Stimulated activated CD4-positive, alpha-beta T cell treated with anti-CD3 and anti-CD28 coated beads, Interleukin-15, amount 100 ng/mL, for 1 hour (primary cell): Measurements from ENCODE around the gene BEND4.
"Not testable (repeated sequence)": the region's sequence is repeated elsewhere in the genome, so short reads cannot be mapped to it uniquely, and the experiment has no call there.

Experiments used
- DNase-seq, 2 donors: peaks; one replicate each; pipeline ENCODE4 v3.0.0-alpha.2; 2020; ENCODE audit warnings: low read depth in 1 of 2, low spot score in 1 of 2

Gene BEND4

GRCh38 chr4:42152507-42153504 is at the start of gene BEND4:
BEND4 (minus strand) TSS chr4:42152655; CDS start chr4:42152143, 512 bp downstream.
- no peak for DNase-seq

GRCh38 chr4:42197341-42197740 is 44.9 kb upstream of the BEND4 start:
- DNase-seq: no peak

GRCh38 chr4:42172921-42173320 is 20.5 kb upstream of the BEND4 start:
- no peak for DNase-seq

- no peak for DNase-seq
These were observed 19.8 kb upstream of the BEND4 start for GRCh38 chr4:42172128-42172790.

- DNase-seq: no peak
These were observed 15.3 kb upstream of the BEND4 start for GRCh38 chr4:42167709-42168108.

- not testable (repeated sequence) for DNase-seq
These were observed 13.7 kb upstream of the BEND4 start for GRCh38 chr4:42166186-42166585.

GRCh38 chr4:42159271-42160001 is 7.0 kb upstream of the BEND4 start:
- DNase-seq: no peak

- peak in 1 of 2 donors; percentile 20 for DNase-seq
These were observed 618 bp downstream of the BEND4 start for GRCh38 chr4:42151568-42152506.

- no peak for DNase-seq
These were observed 1.5 kb downstream of the BEND4 start for GRCh38 chr4:42150653-42151567.

GRCh38 chr4:42149004-42149403 is 3.5 kb downstream of the BEND4 start:
- DNase-seq: no peak

- DNase-seq: no peak
These were observed 4.0 kb downstream of the BEND4 start for GRCh38 chr4:42148425-42148824.

- no peak for DNase-seq
These were observed 8.4 kb downstream of the BEND4 start for GRCh38 chr4:42144028-42144427.

GRCh38 chr4:42142591-42142990 is 9.9 kb downstream of the BEND4 start:
- no peak for DNase-seq

- DNase-seq: no peak
These were observed 16.1 kb downstream of the BEND4 start for GRCh38 chr4:42136371-42136770.

- no peak for DNase-seq
These were observed 19.4 kb downstream of the BEND4 start for GRCh38 chr4:42133006-42133405.

GRCh38 chr4:42132099-42132498 is 20.4 kb downstream of the BEND4 start:
- DNase-seq: no peak

- DNase-seq: no peak
These were observed 29.3 kb downstream of the BEND4 start for GRCh38 chr4:42123071-42123644.

GRCh38 chr4:42122237-42122636 is 30.2 kb downstream of the BEND4 start:
- DNase-seq: no peak

GRCh38 chr4:42119886-42120285 is 32.6 kb downstream of the BEND4 start:
- no peak for DNase-seq
